ENCODE results near the gene KCNIP4.

KCNIP4 gene

GRCh38 chr4:21517126-21517859, 431.3 kb downstream of the KCNIP4 start:
- TF ChIP-seq CTCF (IDR thresholded peaks at IDR 0.05; ENCODE audit: insufficient read depth, low read length) = no peak
- no peak for TF ChIP-seq GABPA (IDR thresholded peaks at IDR 0.05; ENCODE audit: low read depth)
- no peak for TF ChIP-seq REST (IDR thresholded peaks at IDR 0.05; ENCODE audit: insufficient replicate concordance, low read depth)
- no peak for TF ChIP-seq SPI1 (IDR thresholded peaks at IDR 0.05; ENCODE audit: borderline replicate concordance, low read depth)
- no peak for TF ChIP-seq POLR2AphosphoS5 (IDR thresholded peaks at IDR 0.05; ENCODE audit: low read depth)

GRCh38 chr4:21514022-21514694, 434.4 kb downstream of the KCNIP4 start:
- TF ChIP-seq GABPA (IDR thresholded peaks at IDR 0.05; ENCODE audit: low read depth) = no peak
- no peak for TF ChIP-seq SPI1 (IDR thresholded peaks at IDR 0.05; ENCODE audit: borderline replicate concordance, low read depth)
- TF ChIP-seq REST (IDR thresholded peaks at IDR 0.05; ENCODE audit: insufficient replicate concordance, low read depth) = no peak
- DNase-seq (ENCODE audit: low read depth in 1 of 2, low spot score in 1 of 2) = no peak
- H3K27ac ChIP-seq (replicated peaks) = no peak overlapping the region
- H3K27me3 ChIP-seq (ENCODE audit: insufficient read depth, poor library complexity, severe bottlenecking) = peaks cover 2% of the 10 kb centered on the region
- no peak overlapping the region for H3K4me3 ChIP-seq (replicated peaks; ENCODE audit: insufficient read depth, low read length)

More at GRCh38 chr4:21517126-21517859, 431.3 kb downstream of the KCNIP4 start:
- H3K4me3 ChIP-seq (replicated peaks; ENCODE audit: insufficient read depth, low read length) = no peak overlapping the region
- H3K27ac ChIP-seq (replicated peaks) = no peak overlapping the region
- H3K27me3 ChIP-seq (ENCODE audit: insufficient read depth, poor library complexity, severe bottlenecking) = peaks cover 2% of the 10 kb centered on the region
- DNase-seq (ENCODE audit: low read depth in 1 of 2, low spot score in 1 of 2) = no peak

- no peak overlapping the region for H3K4me3 ChIP-seq (replicated peaks; ENCODE audit: insufficient read depth, low read length)
- peaks cover 2% of the 10 kb centered on the region for H3K27me3 ChIP-seq (ENCODE audit: insufficient read depth, poor library complexity, severe bottlenecking)
- H3K27ac ChIP-seq (replicated peaks) = no peak overlapping the region
- TF ChIP-seq POLR2AphosphoS5 (IDR thresholded peaks at IDR 0.05; ENCODE audit: low read depth) = no peak
- no peak for TF ChIP-seq CTCF (IDR thresholded peaks at IDR 0.05; ENCODE audit: insufficient read depth, low read length)
- no peak for TF ChIP-seq SPI1 (IDR thresholded peaks at IDR 0.05; ENCODE audit: borderline replicate concordance, low read depth)
- no peak for TF ChIP-seq REST (IDR thresholded peaks at IDR 0.05; ENCODE audit: insufficient replicate concordance, low read depth)
- TF ChIP-seq GABPA (IDR thresholded peaks at IDR 0.05; ENCODE audit: low read depth) = no peak
- DNase-seq (ENCODE audit: low read depth in 1 of 2, low spot score in 1 of 2) = peak in 1 of 2 experiments; percentile 3
Observed at GRCh38 chr4:21512353-21512752, 436.2 kb downstream of the KCNIP4 start.

Measured in HL-60 (cell line).